Natural killer cell (primary cell): Measurements from ENCODE around the gene MET. TPM values are rescaled to one million over a fixed set of nuclear protein-coding genes. Genes with fewer than 3 reads are reported as not detected.

Experiments used
- ATAC-seq, 3 donors: fragments of 150-1000 bp in 2 of 3; fragments of 200-7000 bp in 1 of 3; cut with Tn5 transposase; 1 replicate in 1 of 3; 2 replicates in 2 of 3; pipeline ENCODE4 v1.10.0; 2021; ENCODE audit warnings: mild to moderate bottlenecking in 2 of 3, moderate library complexity in 2 of 3
- DNase-seq, 2 donors: peaks; one replicate each; pipeline versions ENCODE4 v3.0.0 to v3.0.0-alpha.2; 2013 to 2021; ENCODE audit warnings: mixed read lengths in 1 of 2
- H3K27ac ChIP-seq: one replicate; pipeline ENCODE4 v1.5.1; 2013; ENCODE audit warnings: mild to moderate bottlenecking, low read length
- H3K27me3 ChIP-seq: one replicate; pipeline ENCODE4 v1.6.1; 2013; ENCODE audit warnings: low read length; ENCODE audit not compliant: control insufficient read depth, insufficient read depth
- H3K36me3 ChIP-seq: one replicate; pipeline ENCODE4 v1.6.1; 2013; ENCODE audit warnings: low read length; ENCODE audit not compliant: control insufficient read depth, insufficient read depth
- H3K4me1 ChIP-seq: one replicate; pipeline ENCODE4 v1.6.1; 2013; ENCODE audit warnings: low read length; ENCODE audit not compliant: control insufficient read depth, insufficient read depth
- H3K4me3 ChIP-seq: one replicate; pipeline ENCODE4 v1.5.1; 2013; ENCODE audit warnings: low read length
- H3K9me3 ChIP-seq: one replicate; pipeline ENCODE4 v1.6.1; 2013; ENCODE audit warnings: low read length; ENCODE audit not compliant: control insufficient read depth, insufficient read depth
- H3K27ac Mint-ChIP-seq, 2 donors: one replicate each; pipeline ENCODE4 v1.8.0; 2022; ENCODE audit warnings: mild to moderate bottlenecking in 2 of 2, mixed read lengths in 2 of 2, moderate library complexity in 1 of 2
- H3K27me3 Mint-ChIP-seq, 2 donors: one replicate each; pipeline ENCODE4 v1.8.0; 2022; ENCODE audit warnings: low read depth in 2 of 2, mixed read lengths in 2 of 2
- H3K36me3 Mint-ChIP-seq: one replicate; pipeline ENCODE4 v1.8.0; 2022; ENCODE audit warnings: mixed read lengths
- H3K4me1 Mint-ChIP-seq, 2 donors: one replicate each; pipeline ENCODE4 v1.8.0; 2022; ENCODE audit warnings: mixed read lengths in 2 of 2
- H3K4me3 Mint-ChIP-seq: one replicate; pipeline ENCODE4 v1.8.0; 2022; ENCODE audit warnings: mild to moderate bottlenecking, moderate library complexity, mixed read lengths
- H3K9me3 Mint-ChIP-seq, 2 donors: one replicate each; pipeline ENCODE4 v1.8.0; 2022; ENCODE audit warnings: mixed read lengths in 2 of 2
- WGBS: methylation state at CpG from one replicate; pipeline ENCODE4 v1.1.7; 2013; ENCODE audit warnings: missing lambda C conversion rate; ENCODE audit not compliant: insufficient coverage; 5-methylcytosine and 5-hydroxymethylcytosine counted together
- intact Hi-C: fragments of 100-400 bp; cut with micrococcal nuclease; formaldehyde crosslinking; loops from one replicate; pipeline ENCODE4 v1.14.2; 2022
- total RNA-seq, 4 donors: library from RNA; stranded (reverse); fragments of 120-200 nt in 1 of 4; gene quantifications; one replicate each; pipeline versions ENCODE4 v1.2.3 to v1.2.4, GENCODE V29; 2013 to 2022
- TF ChIP-seq, protein P1 (sequence below): fragments of 200-600 bp; IDR thresholded peaks from one replicate; pipeline ENCODE4 v1.8.0; 2022; ENCODE audit warnings: antibody characterized with exemption

The MET gene
- total RNA-seq, 3 donors from 2014 or later (not counting 1 experiment from before 2014, with no cell fraction given): 0.16 TPM; not detected in 2

DNA sequence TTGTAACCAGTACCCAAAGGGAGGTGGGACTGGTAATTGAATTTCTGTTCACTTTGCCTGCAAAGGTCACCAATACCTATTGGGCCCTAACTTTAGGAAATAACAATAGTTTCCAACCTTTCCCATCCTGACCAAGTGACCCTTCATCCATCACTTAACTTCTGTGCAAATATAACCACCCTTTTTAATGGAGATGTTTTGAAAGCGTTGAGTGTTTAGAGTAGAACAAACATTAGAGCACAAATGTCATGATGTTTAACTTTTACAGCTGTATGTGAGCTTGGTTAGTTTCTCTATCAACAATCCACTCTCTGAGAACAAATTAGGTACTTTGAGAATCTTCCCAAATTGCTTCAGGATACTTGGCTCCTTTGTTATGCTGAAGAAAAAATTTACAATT lies 66.4 kb downstream of the MET start:
- peaks cover 8 to 14% of the 10 kb centered on the region in 2 donors for H3K27me3 Mint-ChIP-seq
- H3K36me3 ChIP-seq: no peaks in the 10 kb centered on the region

DNA sequence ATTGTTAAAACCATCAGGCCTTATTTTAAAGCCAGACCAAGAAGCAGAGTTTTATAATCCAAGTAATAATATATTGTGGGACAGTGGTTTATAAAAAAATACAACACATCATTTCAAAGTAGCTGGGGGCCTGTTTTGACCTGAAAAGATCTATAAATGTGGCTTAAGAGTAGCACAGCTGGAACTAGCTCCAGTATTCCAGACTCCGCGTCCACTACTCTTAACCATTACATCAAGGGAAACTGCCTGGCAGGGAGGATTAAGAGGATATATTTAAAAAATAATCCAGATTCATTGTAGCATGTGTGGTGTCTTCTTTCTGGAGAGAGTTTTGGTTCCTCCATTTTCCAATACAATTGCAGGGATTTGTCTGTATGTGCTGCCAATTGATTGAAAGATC lies 67.3 kb downstream of the MET start:
- no CpG with 5 or more reads among the region's 2 CpGs for WGBS
- TF ChIP-seq, protein P1, sequence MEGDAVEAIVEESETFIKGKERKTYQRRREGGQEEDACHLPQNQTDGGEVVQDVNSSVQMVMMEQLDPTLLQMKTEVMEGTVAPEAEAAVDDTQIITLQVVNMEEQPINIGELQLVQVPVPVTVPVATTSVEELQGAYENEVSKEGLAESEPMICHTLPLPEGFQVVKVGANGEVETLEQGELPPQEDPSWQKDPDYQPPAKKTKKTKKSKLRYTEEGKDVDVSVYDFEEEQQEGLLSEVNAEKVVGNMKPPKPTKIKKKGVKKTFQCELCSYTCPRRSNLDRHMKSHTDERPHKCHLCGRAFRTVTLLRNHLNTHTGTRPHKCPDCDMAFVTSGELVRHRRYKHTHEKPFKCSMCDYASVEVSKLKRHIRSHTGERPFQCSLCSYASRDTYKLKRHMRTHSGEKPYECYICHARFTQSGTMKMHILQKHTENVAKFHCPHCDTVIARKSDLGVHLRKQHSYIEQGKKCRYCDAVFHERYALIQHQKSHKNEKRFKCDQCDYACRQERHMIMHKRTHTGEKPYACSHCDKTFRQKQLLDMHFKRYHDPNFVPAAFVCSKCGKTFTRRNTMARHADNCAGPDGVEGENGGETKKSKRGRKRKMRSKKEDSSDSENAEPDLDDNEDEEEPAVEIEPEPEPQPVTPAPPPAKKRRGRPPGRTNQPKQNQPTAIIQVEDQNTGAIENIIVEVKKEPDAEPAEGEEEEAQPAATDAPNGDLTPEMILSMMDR: no peak
- H3K4me1 Mint-ChIP-seq: no peaks in the 10 kb centered on the region
- Histone ChIP-seq H3K27ac (no peak overlapping the region), H3K9me3 (no peaks in the 10 kb centered on the region), H3K4me1 (no peaks in the 10 kb centered on the region), H3K27me3 (no peaks in the 10 kb centered on the region), H3K36me3 (no peaks in the 10 kb centered on the region), H3K4me3 (no peak overlapping the region)
- H3K4me3 Mint-ChIP-seq: no peak overlapping the region
- H3K27ac Mint-ChIP-seq: no peak overlapping the region
- H3K36me3 Mint-ChIP-seq: no peaks in the 10 kb centered on the region
- DNase-seq (no peak), ATAC-seq (no peak)
- no peaks in the 10 kb centered on the region for H3K9me3 Mint-ChIP-seq
- intact Hi-C loops: no loop called here
- peaks cover 8 to 16% of the 10 kb centered on the region in 2 donors for H3K27me3 Mint-ChIP-seq

More for the DNA sequence above, 66.4 kb downstream of the MET start:
- H3K4me1 Mint-ChIP-seq: no peaks in the 10 kb centered on the region
- no CpG with 5 or more reads among the region's 1 CpG for WGBS
- TF ChIP-seq, protein P1: no peak
- ATAC-seq (no peak), DNase-seq (no peak)
- Histone ChIP-seq H3K4me3 (no peak overlapping the region), H3K27ac (no peak overlapping the region), H3K4me1 (no peaks in the 10 kb centered on the region), H3K27me3 (no peaks in the 10 kb centered on the region), H3K9me3 (no peaks in the 10 kb centered on the region)
- no peak overlapping the region for H3K27ac Mint-ChIP-seq
- H3K9me3 Mint-ChIP-seq: no peaks in the 10 kb centered on the region
- intact Hi-C loops: no loop called here
- no peak overlapping the region for H3K4me3 Mint-ChIP-seq
- H3K36me3 Mint-ChIP-seq: no peaks in the 10 kb centered on the region

GRCh38 chr7:116740231-116740630 lies 68.2 kb downstream of the MET start:
- no peak for DNase-seq
- Mint-ChIP-seq H3K36me3 (no peaks in the 10 kb centered on the region), H3K27me3 (peaks cover 8 to 14% of the 10 kb centered on the region in 2 donors), H3K9me3 (no peaks in the 10 kb centered on the region), H3K4me3 (no peak overlapping the region), H3K4me1 (no peaks in the 10 kb centered on the region), H3K27ac (no peak overlapping the region)
- no peaks in the 10 kb centered on the region for H3K36me3 ChIP-seq
- ATAC-seq: no peak
- H3K27me3 ChIP-seq: no peaks in the 10 kb centered on the region
- H3K9me3 ChIP-seq: no peaks in the 10 kb centered on the region
- H3K27ac ChIP-seq: no peak overlapping the region
- H3K4me1 ChIP-seq: no peaks in the 10 kb centered on the region
- H3K4me3 ChIP-seq: no peak overlapping the region
- 85% methylated on average over 1 of the region's 1 CpG for WGBS
- TF ChIP-seq, protein P1: no peak
- intact Hi-C loops: no loop called here

- Mint-ChIP-seq H3K36me3 (no peaks in the 10 kb centered on the region), H3K9me3 (no peaks in the 10 kb centered on the region), H3K27me3 (peaks cover 8 to 14% of the 10 kb centered on the region in 2 donors), H3K4me1 (no peaks in the 10 kb centered on the region), H3K27ac (no peak overlapping the region), H3K4me3 (no peak overlapping the region)
- Histone ChIP-seq H3K27me3 (no peaks in the 10 kb centered on the region), H3K9me3 (no peaks in the 10 kb centered on the region), H3K36me3 (no peaks in the 10 kb centered on the region), H3K27ac (no peak overlapping the region), H3K4me1 (no peaks in the 10 kb centered on the region), H3K4me3 (no peak overlapping the region)
- ATAC-seq (no peak), DNase-seq (no peak)
- 95% methylated on average over 9 of the region's 9 CpGs for WGBS
- TF ChIP-seq, protein P1: no peak
- intact Hi-C loops: no loop called here
Observed at GRCh38 chr7:116740755-116741462, 68.9 kb downstream of the MET start.
